GM21528 (cell line): ENCODE data around the gene TGFB1.
"Not testable (repeated sequence)": the region's sequence is repeated elsewhere in the genome, so short reads cannot be mapped to it uniquely, and the experiment has no call there.

ENCODE experiments used
- ATAC-seq: cut with Tn5 transposase; IDR thresholded peaks from one replicate; pipeline ENCODE4 v1.9.1; 2021; ENCODE audit warnings: mild to moderate bottlenecking, moderate library complexity; ENCODE audit not compliant: unreplicated experiment, low FRiP score

Gene TGFB1

DNA sequence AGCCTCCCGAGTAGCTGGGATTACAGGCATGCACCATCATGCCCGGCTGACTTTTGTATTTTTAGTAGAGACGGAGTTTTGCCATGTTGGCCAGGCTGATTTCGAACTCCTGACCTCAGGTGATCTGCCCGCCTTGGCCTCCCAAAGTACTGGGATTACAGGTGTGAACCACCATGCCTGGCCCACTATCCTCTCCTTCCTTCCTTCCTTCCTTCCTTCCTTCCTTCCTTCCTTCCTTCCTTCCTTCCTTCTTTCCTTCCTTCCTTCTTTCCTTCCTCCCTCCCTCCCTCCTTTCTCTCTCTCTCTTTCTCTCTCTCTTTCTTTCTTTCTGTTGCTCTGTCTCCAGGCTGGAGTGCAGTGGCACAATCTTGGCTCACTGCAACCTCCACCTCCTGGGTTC is 17.4 kb upstream of the TGFB1 start:
- not testable (repeated sequence) for ATAC-seq

DNA sequence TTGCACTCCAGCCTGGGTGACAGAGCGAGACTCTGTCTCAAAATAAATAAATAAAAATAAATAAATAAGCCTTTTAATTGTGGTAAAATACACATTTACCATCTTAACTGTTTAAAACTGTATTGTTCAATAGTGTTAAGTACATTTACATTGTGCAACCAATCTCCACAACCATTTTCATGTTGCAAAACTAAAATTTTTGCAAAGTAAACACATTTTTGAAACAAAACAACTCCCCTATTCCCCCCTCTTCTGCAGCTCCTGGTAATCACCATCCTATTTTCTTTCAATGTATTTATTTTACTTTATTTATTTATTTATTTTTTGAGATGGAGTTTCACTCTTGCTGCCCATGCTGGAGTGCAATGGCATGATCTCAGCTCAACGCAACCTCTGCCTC is 16.0 kb upstream of the TGFB1 start:
- no peak for ATAC-seq

DNA sequence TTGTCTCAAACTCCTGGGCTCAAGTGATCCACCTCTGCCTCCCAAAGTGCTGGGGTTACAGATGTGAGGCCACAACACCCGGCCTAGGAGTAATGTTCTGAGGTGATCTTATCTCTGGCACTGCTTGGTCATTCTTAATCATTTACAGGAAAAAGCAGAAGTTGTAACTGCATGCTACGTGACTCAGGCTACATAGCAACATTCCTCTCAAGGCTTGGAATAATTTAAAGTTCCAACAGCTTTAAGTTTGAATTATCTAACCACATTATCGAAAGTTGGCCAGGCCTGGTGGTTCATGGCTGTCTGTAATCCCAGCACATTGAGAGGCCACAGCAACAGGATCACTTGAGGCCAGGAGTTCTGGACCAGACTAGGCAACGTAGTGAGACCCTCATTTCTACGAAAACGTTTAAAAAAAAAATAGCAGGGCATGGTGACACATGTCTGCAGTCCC is 14.2 kb upstream of the TGFB1 start:
- ATAC-seq, result no peak

DNA sequence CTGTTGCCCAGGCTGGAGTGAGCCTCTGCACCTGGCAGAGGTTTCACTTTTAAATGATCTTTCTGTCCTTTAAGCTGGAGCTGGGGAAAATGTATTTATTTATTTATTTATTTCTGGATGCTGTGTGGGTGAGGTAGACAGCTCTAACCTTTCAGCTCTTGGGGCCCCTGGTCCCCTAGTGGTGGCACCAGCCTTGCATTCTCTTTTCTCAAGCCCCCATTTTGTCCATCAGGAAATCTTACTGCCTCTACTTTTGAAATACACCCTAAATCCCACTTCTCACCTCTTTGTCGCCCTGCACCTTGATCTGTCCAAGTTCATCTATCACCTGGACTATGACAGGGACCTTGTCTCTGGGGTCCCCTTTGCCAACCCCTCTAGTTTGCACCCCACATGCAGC is 12.4 kb upstream of the TGFB1 start:
- no peak for ATAC-seq

DNA sequence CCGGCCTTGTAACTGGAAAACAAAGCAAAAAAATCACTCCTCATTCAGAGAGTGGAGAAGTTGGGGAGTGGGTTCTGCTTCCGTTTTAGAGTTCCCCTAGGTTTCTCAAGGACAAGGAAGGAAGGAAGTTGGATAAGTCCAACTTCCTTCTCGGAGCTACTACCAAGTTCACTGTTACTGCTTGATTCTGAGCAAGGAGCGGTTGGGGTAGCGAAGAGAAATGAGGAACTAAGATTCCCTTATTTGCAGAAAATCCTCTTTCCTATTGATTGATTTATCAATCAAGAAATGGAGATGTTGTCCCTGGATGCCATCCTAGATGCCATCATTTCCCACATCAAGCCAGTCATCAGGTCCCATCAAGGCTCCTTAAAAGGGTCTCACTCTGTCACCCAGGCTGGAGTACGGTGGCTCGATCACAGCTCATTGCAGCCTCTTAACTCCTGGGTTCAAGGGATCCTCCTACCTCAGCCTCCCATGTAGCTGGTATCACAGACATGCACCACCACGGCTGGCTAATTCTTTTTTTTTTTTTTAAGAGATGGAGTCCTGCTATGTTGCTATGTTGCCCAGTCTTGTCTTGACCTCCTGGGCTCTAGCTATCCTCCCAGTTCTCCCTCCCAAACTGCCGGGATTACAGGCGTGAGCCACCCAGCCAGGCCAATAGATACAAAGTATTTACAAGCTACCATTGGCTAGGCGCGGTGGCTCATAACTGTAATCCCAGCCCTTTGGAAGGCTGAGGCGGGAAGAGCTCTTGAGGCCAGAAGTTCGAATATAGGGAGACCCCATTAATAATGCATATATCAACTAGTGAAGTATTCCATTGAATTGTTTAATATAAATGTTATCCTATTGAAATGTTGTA is 11.0 kb upstream of the TGFB1 start:
- ATAC-seq, result no peak

DNA sequence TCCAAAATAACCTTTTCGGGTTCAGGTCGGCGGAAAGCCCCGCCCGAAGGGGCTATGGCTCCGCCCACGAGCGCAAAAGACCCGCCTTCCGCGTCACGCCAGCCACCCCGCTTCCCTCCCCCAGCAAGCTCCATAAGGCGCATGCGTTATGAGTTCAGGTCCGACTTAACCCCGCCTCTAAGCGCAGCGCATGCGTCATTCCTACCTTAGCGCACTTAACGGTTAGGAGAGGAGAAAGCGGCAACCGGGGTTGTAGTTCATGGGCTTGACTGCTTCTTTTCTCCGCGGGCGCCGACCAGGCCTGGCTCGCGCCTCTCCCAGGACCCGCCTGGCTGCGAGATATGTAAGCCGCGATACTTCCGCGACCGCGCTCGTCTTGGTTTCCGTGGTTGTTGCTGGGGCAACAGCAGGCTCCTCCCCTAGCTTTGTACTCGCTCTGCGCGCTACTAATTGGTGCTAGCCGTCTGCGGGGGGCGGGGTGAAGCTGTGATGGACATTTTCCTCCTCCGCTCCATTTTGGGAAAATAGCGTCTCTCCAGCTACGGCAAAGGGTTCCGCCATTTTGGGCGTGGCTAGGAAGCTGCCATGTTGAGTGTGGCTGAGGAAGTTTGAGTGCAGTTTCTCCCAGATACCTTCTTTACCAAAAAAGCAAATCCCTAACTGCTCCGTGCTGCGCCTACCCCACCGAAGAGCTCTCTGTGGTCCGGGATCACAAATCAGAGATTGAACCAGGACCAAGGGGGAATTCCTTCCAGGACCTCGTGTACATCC is 10.2 kb upstream of the TGFB1 start, which contains the start of gene B9D2:
B9D2 (minus strand) TSS at position 397 of the 771 bp plus-strand sequence. CDS start 630 bp downstream, outside the sequence.
- ATAC-seq, result peak; percentile 82

DNA sequence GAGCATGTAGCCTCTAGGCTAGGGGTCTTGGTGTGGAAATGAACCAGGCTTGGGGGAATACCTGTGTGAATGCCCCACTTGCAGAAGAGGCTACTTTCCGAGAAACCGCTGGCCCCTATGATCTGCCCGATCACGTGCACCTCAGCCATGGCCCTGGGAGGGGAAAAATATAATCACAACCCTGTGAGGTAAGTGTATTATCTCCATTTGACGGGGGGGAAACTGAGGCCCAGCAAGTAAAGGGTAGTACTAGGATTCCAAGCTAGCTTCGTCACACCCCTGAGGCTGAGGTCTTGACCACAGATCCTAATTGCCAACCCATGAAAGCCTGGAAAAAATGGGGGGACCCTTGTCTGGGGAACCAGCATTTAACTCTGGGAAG is 9.6 kb upstream of the TGFB1 start:
- ATAC-seq, result no peak

DNA sequence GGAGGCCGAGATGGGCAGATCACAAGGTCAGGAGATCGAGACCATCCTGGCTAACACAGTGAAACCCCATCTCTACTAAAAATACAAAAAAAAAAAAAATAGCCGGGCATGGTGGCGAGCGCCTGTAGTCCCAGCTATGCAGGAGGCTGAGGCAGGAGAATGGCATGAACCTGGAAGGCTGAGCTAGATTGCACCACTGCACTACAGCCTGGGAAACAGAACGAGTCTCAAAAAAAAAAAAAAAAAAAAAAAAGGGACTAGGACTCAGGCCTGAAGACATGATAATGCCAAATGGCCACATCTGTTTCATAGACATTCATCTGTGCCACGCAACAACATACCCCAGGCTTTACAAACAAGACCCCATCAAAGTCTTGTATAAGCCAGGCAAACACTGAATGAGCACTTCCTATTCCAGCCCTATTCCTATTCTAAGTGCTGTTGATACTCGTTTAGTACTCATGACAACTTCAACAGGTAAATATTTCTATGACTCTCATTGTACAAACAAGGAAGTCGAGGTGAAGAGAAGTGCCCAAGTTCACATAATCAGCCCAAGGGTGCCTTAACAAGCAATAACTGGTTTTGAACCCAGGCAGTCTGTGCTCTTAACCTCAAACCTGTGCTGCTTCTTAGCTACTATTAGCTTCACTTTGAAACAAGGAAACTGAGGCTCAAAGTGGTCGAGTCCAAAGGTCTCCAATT is 8.6 kb upstream of the TGFB1 start:
- ATAC-seq, result no peak

DNA sequence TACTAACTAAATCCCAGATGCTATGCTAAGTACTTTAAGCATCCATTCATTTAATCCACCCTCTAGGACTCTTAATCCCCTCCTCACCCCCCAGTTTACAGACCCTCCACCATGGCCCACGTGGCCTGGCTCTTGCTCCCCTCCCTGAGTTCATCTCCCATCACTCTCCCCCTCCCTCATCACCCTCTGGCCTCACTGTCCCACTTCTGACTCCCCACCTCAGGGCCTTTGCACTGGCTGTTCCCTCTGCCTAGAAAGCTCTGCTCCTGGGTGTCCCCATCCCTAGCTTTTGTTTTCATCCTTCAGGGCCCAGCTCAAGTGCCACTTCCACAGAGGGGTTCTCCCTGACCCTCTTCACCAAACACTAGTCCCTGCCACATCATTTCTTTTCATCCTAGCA is 6.0 kb upstream of the TGFB1 start:
- no peak for ATAC-seq

DNA sequence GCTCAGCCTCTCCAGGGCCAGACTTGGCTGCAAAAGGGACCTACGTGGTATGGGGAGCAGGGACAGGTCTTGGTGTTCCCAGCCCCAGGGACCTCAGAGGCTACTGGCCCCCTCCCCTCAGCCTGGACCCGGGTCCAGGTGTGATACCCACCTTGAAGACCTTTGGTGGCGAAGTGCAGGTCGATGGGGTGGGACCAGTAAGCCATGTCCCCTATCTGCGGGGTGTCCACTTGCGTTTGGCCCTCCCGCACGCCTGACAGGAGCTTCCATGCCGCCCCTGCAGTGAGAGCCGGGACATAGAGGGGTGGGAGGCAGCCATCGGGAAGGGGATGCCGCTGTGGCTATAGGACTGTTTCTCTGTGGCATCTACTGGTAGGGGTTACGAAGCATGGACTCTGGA is 4.0 kb upstream of the TGFB1 start:
- ATAC-seq, result no peak

DNA sequence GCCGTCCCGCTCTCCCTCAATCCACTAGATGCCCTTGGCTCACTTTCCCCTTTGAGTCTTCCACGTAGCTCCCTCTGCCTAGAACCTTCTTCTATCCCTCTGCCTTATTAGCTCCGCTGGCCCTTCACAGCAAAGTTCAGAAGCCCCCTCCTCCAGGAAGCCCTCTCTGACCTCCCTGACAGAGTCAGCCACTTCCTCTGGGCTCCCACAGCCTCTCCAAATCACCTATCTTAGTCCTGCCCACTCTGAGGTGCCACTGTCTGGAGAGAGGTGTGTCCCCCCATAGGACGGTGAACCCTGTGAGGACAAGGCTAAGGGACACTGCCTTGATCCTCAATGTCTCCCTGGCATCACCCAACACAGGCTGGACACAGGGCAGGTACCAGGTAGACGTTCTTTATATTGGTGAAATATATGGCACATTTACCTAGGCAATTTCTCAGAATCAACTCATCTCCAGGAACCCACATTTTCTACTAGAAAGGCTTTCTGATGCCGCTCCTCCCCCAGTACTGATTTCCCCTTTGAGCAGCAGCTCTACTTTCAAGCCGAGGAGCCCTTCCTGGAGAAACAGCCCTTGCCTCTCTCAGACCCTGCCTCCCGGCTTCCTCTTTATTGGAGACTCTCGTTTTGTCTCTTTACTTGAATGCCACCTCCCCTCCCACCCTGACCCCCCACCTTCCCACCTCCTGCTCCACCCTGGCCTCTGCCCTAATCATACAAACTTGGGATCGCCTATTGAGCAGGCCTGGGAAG is 3.4 kb upstream of the TGFB1 start:
- ATAC-seq, result no peak

DNA sequence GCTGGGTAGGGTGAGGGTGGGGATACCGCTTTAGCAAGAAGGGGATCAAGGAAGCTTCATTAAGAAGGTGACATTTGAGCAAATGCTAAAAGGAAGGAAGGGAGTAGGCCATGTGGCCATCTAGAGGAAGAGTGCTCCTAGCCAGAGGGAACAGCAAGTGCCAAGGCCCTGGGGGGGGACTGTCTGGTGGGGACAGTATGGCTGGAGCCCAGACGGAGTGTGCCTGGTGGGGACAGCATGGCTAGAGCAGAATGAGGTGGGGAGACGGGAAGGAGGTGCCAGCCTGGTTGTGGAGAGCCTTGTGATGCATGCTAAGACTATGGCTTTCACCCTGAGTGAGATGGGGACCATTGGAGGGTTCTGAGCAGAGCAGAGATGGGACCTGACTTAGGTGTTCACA is 2.1 kb upstream of the TGFB1 start:
- ATAC-seq, result no peak

DNA sequence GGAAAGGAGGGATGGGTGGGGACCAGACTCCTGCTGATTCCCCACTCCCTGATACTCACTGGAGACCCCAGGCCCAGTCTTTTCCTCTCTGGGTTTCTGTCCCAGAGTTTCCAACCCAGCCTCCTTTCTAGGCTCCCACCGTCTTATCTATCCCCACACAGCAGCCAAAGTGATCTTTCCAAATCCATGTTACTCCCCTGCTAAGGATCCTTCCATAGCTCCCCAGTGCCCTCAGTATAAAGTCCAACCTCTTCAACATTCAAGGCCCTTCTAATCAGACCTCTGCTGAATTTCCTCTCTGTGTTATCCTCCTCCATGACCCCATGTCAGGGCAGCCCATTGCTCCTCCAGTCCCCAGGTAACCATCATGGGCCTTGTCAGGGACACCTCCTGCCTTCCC is 1.3 kb upstream of the TGFB1 start:
- ATAC-seq, result no peak

DNA sequence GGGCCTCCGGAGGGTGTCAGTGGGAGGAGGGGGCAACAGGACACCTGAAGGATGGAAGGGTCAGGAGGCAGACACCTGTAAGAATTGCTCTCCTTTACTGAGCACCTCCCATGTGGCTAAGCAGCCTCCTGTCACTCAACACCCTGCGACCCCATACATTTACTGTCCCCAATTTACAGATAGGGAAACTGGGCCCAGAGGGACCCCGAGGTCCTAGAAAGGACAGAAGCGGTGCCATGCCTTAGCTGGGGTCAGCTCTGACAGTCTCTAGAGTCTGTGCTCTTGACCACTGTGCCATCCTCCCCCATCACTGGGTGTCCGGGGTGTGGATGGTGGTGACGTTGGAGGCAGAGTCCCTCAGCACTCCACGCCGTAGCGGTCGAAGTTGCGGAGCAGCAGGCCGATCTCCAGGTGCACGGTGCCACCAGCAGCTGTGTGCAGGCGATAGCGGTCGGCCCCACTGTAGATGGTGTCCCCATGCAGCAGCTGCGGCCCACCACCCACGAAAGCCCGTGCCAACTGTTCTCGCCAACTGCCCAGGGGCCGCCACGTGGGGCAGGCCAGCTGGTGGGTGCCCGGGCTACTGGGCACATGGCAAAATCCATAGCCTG is 726 bp upstream of the TGFB1 start:
- ATAC-seq, result no peak

DNA sequence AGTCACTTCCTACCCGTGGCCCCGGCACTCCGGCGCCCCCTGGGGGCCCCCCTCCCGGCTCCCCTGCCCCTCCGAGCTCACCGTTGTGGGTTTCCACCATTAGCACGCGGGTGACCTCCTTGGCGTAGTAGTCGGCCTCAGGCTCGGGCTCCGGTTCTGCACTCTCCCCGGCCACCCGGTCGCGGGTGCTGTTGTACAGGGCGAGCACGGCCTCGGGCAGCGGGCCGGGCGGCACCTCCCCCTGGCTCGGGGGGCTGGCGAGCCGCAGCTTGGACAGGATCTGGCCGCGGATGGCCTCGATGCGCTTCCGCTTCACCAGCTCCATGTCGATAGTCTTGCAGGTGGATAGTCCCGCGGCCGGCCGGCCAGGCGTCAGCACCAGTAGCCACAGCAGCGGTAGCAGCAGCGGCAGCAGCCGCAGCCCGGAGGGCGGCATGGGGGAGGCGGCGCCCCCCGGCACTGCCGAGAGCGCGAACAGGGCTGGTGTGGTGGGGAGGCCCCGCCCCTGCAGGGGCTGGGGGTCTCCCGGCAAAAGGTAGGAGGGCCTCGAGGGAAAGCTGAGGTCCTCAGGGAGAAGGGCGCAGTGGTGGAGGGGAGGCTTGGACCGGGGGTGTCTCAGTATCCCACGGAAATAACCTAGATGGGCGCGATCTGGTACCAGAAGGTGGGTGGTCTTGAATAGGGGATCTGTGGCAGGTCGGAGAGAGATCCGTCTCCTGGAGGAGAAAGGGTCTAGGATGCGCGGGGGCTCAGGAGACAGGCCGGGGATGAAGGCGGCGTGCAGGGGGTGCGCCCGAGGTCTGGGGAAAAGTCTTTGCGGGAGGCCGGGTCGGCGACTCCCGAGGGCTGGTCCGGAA is 885 bp downstream of the TGFB1 start:
- ATAC-seq, result no peak

DNA sequence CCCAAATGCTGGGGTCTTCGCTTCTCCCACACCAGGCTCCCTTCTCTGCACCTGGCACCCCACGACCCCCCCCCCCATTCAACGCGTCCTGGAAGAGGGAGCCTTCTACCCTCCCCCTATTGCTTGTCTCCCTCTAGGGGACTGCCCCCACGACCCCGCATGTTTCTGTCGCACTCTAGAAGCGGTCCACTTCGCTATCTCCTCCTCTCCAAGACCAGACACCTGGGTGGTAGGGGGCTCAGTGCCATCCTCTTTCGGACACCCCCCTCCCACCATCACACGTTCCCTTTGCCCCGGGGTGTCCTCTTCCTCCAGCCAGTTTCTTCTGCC is 1.5 kb downstream of the TGFB1 start:
- no peak for ATAC-seq

DNA sequence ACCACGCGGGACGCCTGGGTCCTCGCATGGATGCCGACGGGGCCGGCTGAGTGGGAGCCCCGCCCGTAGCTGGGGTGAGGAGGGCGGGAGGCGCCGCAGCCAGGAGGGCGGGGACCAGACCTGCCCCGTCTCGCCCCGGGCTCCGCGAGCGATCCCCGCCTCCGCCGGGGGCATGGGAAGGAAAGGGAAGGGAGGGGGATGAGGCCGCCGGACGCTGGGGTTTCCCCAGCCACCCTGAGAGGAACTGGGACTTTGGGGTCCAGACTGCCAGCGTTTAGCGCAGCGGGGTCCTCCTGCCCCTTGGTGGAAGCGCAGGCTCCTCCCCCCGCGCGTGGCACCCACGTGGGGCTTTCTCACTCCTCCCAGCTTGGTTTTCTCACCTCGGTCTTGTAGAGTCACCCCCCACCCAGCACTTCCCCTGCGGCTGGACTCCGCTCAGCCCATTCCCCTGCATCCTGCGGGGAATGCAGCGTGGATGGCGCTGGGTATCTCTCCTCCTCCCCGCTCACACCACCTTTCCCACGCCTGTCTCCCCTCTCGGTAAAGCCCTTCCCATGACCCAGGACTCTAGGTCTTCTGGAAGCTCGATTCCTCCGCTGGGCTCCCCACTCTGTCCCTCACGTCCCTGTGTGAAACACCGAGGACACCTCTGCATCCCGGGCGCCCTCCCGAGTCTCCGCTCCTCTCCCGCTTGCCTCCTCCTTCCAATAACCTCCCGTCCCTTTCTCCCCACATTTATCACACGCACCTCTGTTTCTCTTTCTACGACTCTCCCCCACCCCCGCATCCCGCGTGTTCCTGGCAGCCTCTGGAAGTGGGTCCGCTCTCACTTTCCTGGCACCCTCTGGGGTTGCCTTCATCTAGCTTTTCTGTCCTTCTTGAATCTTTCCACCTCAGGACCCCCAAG is 2.1 kb downstream of the TGFB1 start:
- peak; percentile 41 for ATAC-seq

DNA sequence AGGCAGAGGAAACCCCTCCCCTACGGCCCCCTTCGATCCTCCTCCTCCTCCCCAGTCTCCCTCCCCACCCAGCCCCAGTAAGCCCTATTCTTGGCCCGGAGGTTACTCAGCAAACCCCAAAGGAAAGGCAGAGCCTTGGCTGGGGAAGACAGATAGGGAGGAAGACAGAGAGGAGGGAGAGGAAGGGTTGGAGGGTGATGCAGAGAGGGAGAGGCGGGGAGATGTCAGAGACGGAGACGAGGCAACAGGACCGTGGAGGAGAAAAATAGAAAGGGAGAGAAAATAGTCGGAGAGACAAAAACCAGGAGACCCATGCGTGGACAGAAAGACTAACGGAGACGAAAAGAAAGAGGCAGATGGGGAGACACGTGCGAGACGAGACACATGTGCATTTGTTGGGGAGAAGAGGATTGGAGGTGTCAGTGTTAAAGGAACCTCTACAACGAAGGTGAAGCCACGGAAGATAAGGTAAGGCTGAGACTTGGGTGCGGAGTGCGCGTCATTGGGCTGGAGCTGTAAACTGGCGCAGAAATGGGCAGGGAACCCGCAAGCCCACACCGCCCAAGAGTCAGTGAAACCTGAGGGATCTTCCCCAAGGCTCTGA is 2.9 kb downstream of the TGFB1 start:
- peak; percentile 11 for ATAC-seq
